CD8-positive, alpha-beta memory T cell (primary cell): ENCODE results near the gene LAMTOR5. TPM values are rescaled to one million over a fixed set of nuclear protein-coding genes. Genes with fewer than 3 reads are reported as not detected.
A peak's percentile ranks its signal among the peaks of the same experiment; 100 is the strongest.
"Not testable (repeated sequence)": the region's sequence is repeated elsewhere in the genome, so short reads cannot be mapped to it uniquely, and the experiment has no call there.

Experiments
- CTCF ChIA-PET: fragments of 350-600 bp; sonication (Branson Sonifier 250); formaldehyde crosslinking; loops from one replicate; lab custom pipeline; 2021; ENCODE audit warnings: antibody characterized with exemption; lab: Charles Lee
- POLR2A ChIA-PET: fragments of 350-600 bp; sonication (Branson Sonifier 250); formaldehyde crosslinking; loops from one replicate; lab custom pipeline; 2021; ENCODE audit warnings: antibody characterized with exemption; lab: Charles Lee
- DNase-seq, 5 donors: peaks; one replicate each; pipeline versions ENCODE4 v3.0.0 to v3.0.0-alpha.2; 2020 to 2022; ENCODE audit warnings: mixed read lengths in 1 of 5
- H3K27ac ChIP-seq: one replicate; pipeline ENCODE4 v1.7.0; 2013; ENCODE audit warnings: low read depth, mild to moderate bottlenecking, low read length, moderate library complexity
- H3K27me3 ChIP-seq: 2 replicates; pipeline ENCODE4 v1.7.0; 2013; ENCODE audit warnings: low read length, mild to moderate bottlenecking; ENCODE audit not compliant: insufficient read depth, poor library complexity, severe bottlenecking
- H3K36me3 ChIP-seq: 2 replicates; pipeline ENCODE4 v1.7.0; 2013; ENCODE audit warnings: mild to moderate bottlenecking, low read length, moderate library complexity; ENCODE audit not compliant: insufficient read depth
- H3K4me1 ChIP-seq: 2 replicates; pipeline ENCODE4 v1.7.0; 2013; ENCODE audit warnings: mild to moderate bottlenecking, low read length, moderate library complexity; ENCODE audit not compliant: insufficient read depth
- H3K4me3 ChIP-seq: 2 replicates; pipeline ENCODE4 v1.7.0; 2013; ENCODE audit warnings: mild to moderate bottlenecking, low read length
- H3K9me3 ChIP-seq: 2 replicates; pipeline ENCODE4 v1.7.0; 2013; ENCODE audit warnings: mild to moderate bottlenecking, low read length
- H3K27ac Mint-ChIP-seq, 8 donors: one replicate each; pipeline ENCODE4 v1.8.0; 2020 to 2021; ENCODE audit warnings: mixed read lengths in 8 of 8, mild to moderate bottlenecking in 6 of 8, inconsistent platforms in 3 of 8, moderate library complexity in 3 of 8
- H3K27me3 Mint-ChIP-seq, 2 donors: one replicate each; pipeline ENCODE4 v1.8.0; 2020 to 2021; ENCODE audit warnings: mixed read lengths in 2 of 2, mild to moderate bottlenecking in 1 of 2, moderate library complexity in 1 of 2
- H3K36me3 Mint-ChIP-seq, 3 donors: one replicate each; pipeline ENCODE4 v1.8.0; 2020 to 2021; ENCODE audit warnings: mixed read lengths in 3 of 3, inconsistent platforms in 1 of 3, mild to moderate bottlenecking in 1 of 3
- H3K4me1 Mint-ChIP-seq, 3 donors: one replicate each; pipeline ENCODE4 v1.8.0; 2020 to 2021; ENCODE audit warnings: mixed read lengths in 3 of 3, inconsistent platforms in 1 of 3, mild to moderate bottlenecking in 1 of 3
- H3K4me3 Mint-ChIP-seq, 7 donors: one replicate each; pipeline ENCODE4 v1.8.0; 2020 to 2021; ENCODE audit warnings: mixed read lengths in 7 of 7, mild to moderate bottlenecking in 6 of 7, moderate library complexity in 4 of 7, inconsistent platforms in 2 of 7
- H3K9me3 Mint-ChIP-seq, 5 donors: one replicate each; pipeline ENCODE4 v1.8.0; 2020 to 2022; ENCODE audit warnings: mixed read lengths in 5 of 5, mild to moderate bottlenecking in 3 of 5, moderate library complexity in 2 of 5, inconsistent platforms in 1 of 5
- polyA plus RNA-seq: library from polyadenylated mRNA; unstranded; fragments of 300-500 nt; fragmentation: Illumina TruSeq; gene quantifications from one replicate; pipeline ENCODE4 v1.2.3, GENCODE V29; 2021
- total RNA-seq, 2 experiments: library from RNA; stranded (reverse); gene quantifications; one replicate each; pipeline ENCODE4 v1.2.3, GENCODE V29; 2021

Gene LAMTOR5
- total and polyA plus RNA-seq, 3 experiments from 2014 or later, result 148 to 262 (median 157) TPM

- H3K27ac Mint-ChIP-seq, result no peak overlapping the region
- H3K27me3 ChIP-seq, result peaks cover 6% of the 10 kb centered on the region
Observed at GRCh38 chr1:110449661-110450651, 42.5 kb upstream of the LAMTOR5 start.

GRCh38 chr1:110444561-110444960 lies 37.1 kb upstream of the LAMTOR5 start:
- Mint-ChIP-seq H3K27me3 (peaks cover 17 to 18% of the 10 kb centered on the region in 2 donors), H3K27ac (no peak overlapping the region), H3K4me1 (no peaks in the 10 kb centered on the region), H3K4me3 (no peak overlapping the region), H3K36me3 (no peaks in the 10 kb centered on the region), H3K9me3 (no peaks in the 10 kb centered on the region)
- POLR2A ChIA-PET, result no interaction called here
- no peaks in the 10 kb centered on the region for H3K9me3 ChIP-seq
- CTCF ChIA-PET, result interaction anchor here (2.0 kb wide), 1 partner anchor 16 kb away, joined by 7 read pairs; no protein-coding TSS in a partner anchor
- H3K36me3 ChIP-seq, result no peaks in the 10 kb centered on the region
- H3K4me3 ChIP-seq, result no peak overlapping the region
- no peaks in the 10 kb centered on the region for H3K4me1 ChIP-seq
- H3K27ac ChIP-seq, result no peak overlapping the region
- no peaks in the 10 kb centered on the region for H3K27me3 ChIP-seq
- DNase-seq, result no peak

More at GRCh38 chr1:110449661-110450651, 42.5 kb upstream of the LAMTOR5 start:
- ChIA-PET POLR2A (no interaction called here), CTCF (interaction anchor here (1.2 kb wide), 1 partner anchor 242 kb away, joined by 3 read pairs; no protein-coding TSS in a partner anchor)
- Mint-ChIP-seq H3K4me3 (no peak overlapping the region), H3K27me3 (peaks cover 13 to 31% of the 10 kb centered on the region in 2 donors), H3K36me3 (no peaks in the 10 kb centered on the region), H3K9me3 (no peaks in the 10 kb centered on the region), H3K4me1 (no peaks in the 10 kb centered on the region)
- no peaks in the 10 kb centered on the region for H3K36me3 ChIP-seq
- H3K27ac ChIP-seq, result no peak overlapping the region
- no peak for DNase-seq
- H3K9me3 ChIP-seq, result no peaks in the 10 kb centered on the region
- no peaks in the 10 kb centered on the region for H3K4me1 ChIP-seq
- no peak overlapping the region for H3K4me3 ChIP-seq

GRCh38 chr1:110443451-110443850 lies 36.0 kb upstream of the LAMTOR5 start:
- Mint-ChIP-seq H3K9me3 (no peaks in the 10 kb centered on the region), H3K27me3 (peaks cover 14 to 21% of the 10 kb centered on the region in 2 donors), H3K4me3 (no peak overlapping the region), H3K4me1 (no peaks in the 10 kb centered on the region), H3K36me3 (no peaks in the 10 kb centered on the region), H3K27ac (no peak overlapping the region)
- POLR2A ChIA-PET, result no interaction called here
- H3K9me3 ChIP-seq, result no peaks in the 10 kb centered on the region
- H3K27ac ChIP-seq, result no peak overlapping the region
- H3K27me3 ChIP-seq, result no peaks in the 10 kb centered on the region
- H3K36me3 ChIP-seq, result no peaks in the 10 kb centered on the region
- no peaks in the 10 kb centered on the region for H3K4me1 ChIP-seq
- no peak for DNase-seq
- CTCF ChIA-PET, result interaction anchor here (2.0 kb wide), 1 partner anchor 17 kb away, joined by 7 read pairs; no protein-coding TSS in a partner anchor
- no peak overlapping the region for H3K4me3 ChIP-seq

- Mint-ChIP-seq H3K9me3 (no peaks in the 10 kb centered on the region), H3K4me1 (no peaks in the 10 kb centered on the region)
Observed at GRCh38 chr1:110441888-110442287, 34.4 kb upstream of the LAMTOR5 start.

GRCh38 chr1:110440877-110441276 lies 33.4 kb upstream of the LAMTOR5 start:
- peaks cover 16 to 26% of the 10 kb centered on the region in 2 donors for H3K27me3 Mint-ChIP-seq
- ChIA-PET POLR2A (no interaction called here), CTCF (interaction anchor here (1.2 to 2.1 kb wide), 3 partner anchors 19 to 238 kb away, joined by 3 to 7 read pairs (median 5); no protein-coding TSS in a partner anchor)
- Histone ChIP-seq H3K4me3 (no peak overlapping the region), H3K4me1 (no peaks in the 10 kb centered on the region), H3K27ac (no peak overlapping the region), H3K27me3 (no peaks in the 10 kb centered on the region), H3K9me3 (no peaks in the 10 kb centered on the region), H3K36me3 (no peaks in the 10 kb centered on the region)
- no peak overlapping the region for H3K27ac Mint-ChIP-seq
- no peak for DNase-seq
- no peaks in the 10 kb centered on the region for H3K36me3 Mint-ChIP-seq
- no peak overlapping the region for H3K4me3 Mint-ChIP-seq
- no peaks in the 10 kb centered on the region for H3K4me1 Mint-ChIP-seq
- H3K9me3 Mint-ChIP-seq, result no peaks in the 10 kb centered on the region

More at GRCh38 chr1:110441888-110442287, 34.4 kb upstream of the LAMTOR5 start:
- H3K36me3 Mint-ChIP-seq, result no peaks in the 10 kb centered on the region
- Histone ChIP-seq H3K27ac (no peak overlapping the region), H3K36me3 (no peaks in the 10 kb centered on the region), H3K27me3 (no peaks in the 10 kb centered on the region), H3K4me1 (no peaks in the 10 kb centered on the region), H3K9me3 (no peaks in the 10 kb centered on the region), H3K4me3 (no peak overlapping the region)
- POLR2A ChIA-PET, result no interaction called here
- no peak overlapping the region for H3K27ac Mint-ChIP-seq
- H3K4me3 Mint-ChIP-seq, result no peak overlapping the region
- DNase-seq, result no peak
- peaks cover 14 to 26% of the 10 kb centered on the region in 2 donors for H3K27me3 Mint-ChIP-seq
- CTCF ChIA-PET, result interaction anchor here (0.7 to 1.5 kb wide), 2 partner anchors 18 to 236 kb away, joined by 3 to 5 read pairs; no protein-coding TSS in a partner anchor

GRCh38 chr1:110439873-110440272 lies 32.4 kb upstream of the LAMTOR5 start:
- H3K27ac ChIP-seq, H3K4me3 ChIP-seq, H3K9me3 ChIP-seq, H3K4me3 Mint-ChIP-seq, H3K27me3 ChIP-seq, H3K4me1 Mint-ChIP-seq, H3K36me3 Mint-ChIP-seq, H3K9me3 Mint-ChIP-seq, DNase-seq, H3K27ac Mint-ChIP-seq, H3K36me3 ChIP-seq, H3K4me1 ChIP-seq, POLR2A ChIA-PET: not testable (repeated sequence)
- CTCF ChIA-PET, result interaction anchor here (2.1 kb wide), 1 partner anchor 237 kb away, joined by 7 read pairs; no protein-coding TSS in a partner anchor
- peaks cover 20 to 32% of the 10 kb centered on the region in 2 donors for H3K27me3 Mint-ChIP-seq

GRCh38 chr1:110438893-110439292 lies 31.4 kb upstream of the LAMTOR5 start:
- ChIA-PET POLR2A (no interaction called here), CTCF (interaction anchor here (1.2 kb wide), 1 partner anchor 16 kb away, joined by 3 read pairs; no protein-coding TSS in a partner anchor)
- Mint-ChIP-seq H3K4me3 (no peak overlapping the region), H3K27me3 (peaks cover 19 to 38% of the 10 kb centered on the region in 2 donors), H3K27ac (peak overlapping the region in 1 of 8 donors; percentile 15), H3K36me3 (no peaks in the 10 kb centered on the region), H3K4me1 (no peaks in the 10 kb centered on the region), H3K9me3 (no peaks in the 10 kb centered on the region)
- H3K9me3 ChIP-seq, result no peaks in the 10 kb centered on the region
- H3K4me3 ChIP-seq, result no peak overlapping the region
- DNase-seq, result no peak
- H3K27me3 ChIP-seq, result no peaks in the 10 kb centered on the region
- H3K4me1 ChIP-seq, result no peaks in the 10 kb centered on the region
- no peak overlapping the region for H3K27ac ChIP-seq
- H3K36me3 ChIP-seq, result no peaks in the 10 kb centered on the region
